SK-N-MC (cell line): ENCODE data around the gene METTL2B.

Experiments used
- EZH2 ChIP-seq: fragments of 200-600 bp; sonication (generic); IDR thresholded peaks from one replicate; pipeline ENCODE4 v1.6.1; 2017; ENCODE audit warnings: antibody characterized with exemption
- FOXP2 ChIP-seq: optimal IDR thresholded peaks from 2 replicates; pipeline ENCODE3; 2011; ENCODE audit warnings: mild to moderate bottlenecking, moderate library complexity; ENCODE audit not compliant: insufficient read depth; ENCODE audit errors: extremely low read length, control extremely low read depth
- POLR2AphosphoS5 ChIP-seq: IDR thresholded peaks from 2 replicates; pipeline ENCODE4 v1.6.1; 2012; ENCODE audit warnings: mild to moderate bottlenecking, low read depth, low read length, borderline replicate concordance

- no peak for TF ChIP-seq FOXP2
- TF ChIP-seq POLR2AphosphoS5: no peak
- no peak for TF ChIP-seq EZH2
Measured at GRCh38 chr7:128550920-128551319, 74.4 kb downstream of the METTL2B start.
